GM18507 (cell line): ENCODE results near the gene SUMO3.

Source experiments
- DNase-seq: peaks from one replicate; pipeline ENCODE4 v3.0.0; 2011; ENCODE audit warnings: low read depth; ENCODE audit not compliant: insufficient read length; ENCODE audit errors: extremely low spot score
- FAIRE-seq: peaks from 2 replicates; lab custom pipeline; 2011; peaks lifted over from hg19 to GRCh38; lab: Jason Lieb, UNC

Gene SUMO3

GRCh38 chr21:44765231-44766013 is 52.4 kb downstream of the SUMO3 start:
- DNase-seq (no peak), FAIRE-seq (peak; percentile 15)

DNA sequence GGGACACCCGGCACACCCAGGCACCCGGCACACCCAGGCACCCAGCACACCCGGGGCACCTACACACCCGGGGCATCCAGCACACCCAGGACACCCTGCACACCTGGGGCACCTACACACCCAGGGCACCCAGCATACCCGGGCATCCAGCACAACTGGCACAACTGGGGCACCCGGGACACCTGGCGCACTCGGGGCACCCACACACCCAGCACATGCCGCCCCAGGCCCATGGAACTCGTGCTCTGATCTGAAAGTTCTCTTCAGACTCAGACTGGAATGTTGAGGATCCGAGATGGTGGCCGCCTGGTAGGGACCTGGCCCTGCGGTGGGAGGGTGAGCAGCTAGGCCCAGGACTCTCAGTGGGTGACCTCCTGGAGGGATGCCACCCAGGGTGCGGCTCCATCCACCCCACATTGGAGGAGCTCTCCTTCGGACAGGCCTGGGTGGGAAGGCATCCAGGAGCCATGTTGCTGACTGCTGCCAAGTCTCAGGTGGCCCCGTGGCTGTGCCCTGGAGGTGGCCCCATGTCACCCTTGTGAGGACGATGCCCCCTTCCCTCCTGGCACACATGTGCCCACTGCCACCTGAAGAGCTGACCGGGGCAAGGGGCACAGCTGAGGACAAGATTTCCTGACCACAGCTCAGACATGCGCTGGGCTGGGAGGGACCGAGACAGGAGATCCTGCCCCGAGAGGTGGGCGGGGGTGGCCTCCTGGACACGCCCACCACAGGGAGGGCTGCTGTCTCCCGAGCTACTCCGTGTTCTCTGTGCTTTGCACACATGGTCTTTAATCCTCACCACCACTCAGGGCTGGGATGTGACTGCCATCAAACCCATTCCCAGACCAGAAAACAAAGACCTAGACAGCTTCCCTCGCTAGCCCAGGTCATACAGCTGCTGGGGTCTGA is 53.3 kb downstream of the SUMO3 start:
- DNase-seq: no peak
- FAIRE-seq: no peak

- FAIRE-seq (no peak), DNase-seq (no peak)
Measured at GRCh38 chr21:44763451-44764318, 54.2 kb downstream of the SUMO3 start.

DNA sequence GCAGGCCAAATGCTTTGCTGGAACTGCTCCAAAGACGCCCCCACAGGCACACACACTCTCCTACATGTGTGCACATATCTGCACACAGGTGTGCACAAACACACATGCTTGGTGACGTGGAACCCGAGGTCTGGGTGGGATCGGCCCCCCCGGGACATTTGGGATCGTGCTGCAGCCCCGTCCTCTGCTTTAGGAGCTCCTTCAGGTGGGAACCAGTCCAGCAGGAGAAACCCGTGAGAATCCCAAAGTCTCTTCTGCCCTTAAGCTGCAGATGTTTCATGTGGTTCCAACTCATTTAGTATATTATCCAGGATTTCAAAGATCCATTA is 54.8 kb downstream of the SUMO3 start:
- DNase-seq (no peak), FAIRE-seq (no peak)

DNA sequence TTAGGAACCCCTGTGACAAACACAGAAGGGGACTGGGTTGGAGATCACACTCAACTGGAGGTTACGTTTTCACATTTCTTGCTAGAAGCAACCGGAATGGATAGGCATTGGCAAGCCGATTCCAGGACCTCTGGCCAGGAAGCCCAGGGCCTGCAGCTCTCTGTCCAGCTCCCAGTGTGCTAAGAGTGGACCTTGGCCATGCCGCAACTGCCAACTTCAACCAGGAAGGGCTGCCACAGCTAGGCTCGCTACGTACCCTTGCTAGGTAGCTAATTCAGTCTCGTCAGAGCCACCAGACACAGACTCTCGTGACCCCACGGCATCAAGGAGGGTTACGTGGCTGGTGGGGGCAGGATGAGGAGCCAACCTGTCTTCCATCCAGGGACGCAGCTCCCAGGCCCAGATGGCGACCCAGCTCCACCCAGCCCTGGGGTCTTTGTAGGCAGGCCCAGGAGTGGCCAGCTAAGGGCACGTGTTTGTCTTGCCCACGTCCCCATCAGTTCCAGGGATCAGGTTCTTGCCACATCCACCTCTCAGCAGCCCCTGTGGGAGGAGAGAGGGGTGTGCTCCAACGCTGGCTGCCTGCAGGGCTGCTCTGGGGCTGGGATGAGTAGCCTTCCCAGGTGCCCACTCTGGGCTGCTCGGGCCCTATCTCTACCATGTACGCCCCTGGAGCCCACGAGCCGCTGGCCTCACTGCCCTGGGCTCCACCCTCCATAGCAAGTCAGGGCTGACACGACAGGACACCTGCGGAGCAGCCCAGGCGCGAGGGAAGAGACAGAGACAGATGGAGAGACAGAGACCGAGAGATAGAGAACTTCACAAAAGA is 55.4 kb downstream of the SUMO3 start:
- no peak for FAIRE-seq
- no peak for DNase-seq

DNA sequence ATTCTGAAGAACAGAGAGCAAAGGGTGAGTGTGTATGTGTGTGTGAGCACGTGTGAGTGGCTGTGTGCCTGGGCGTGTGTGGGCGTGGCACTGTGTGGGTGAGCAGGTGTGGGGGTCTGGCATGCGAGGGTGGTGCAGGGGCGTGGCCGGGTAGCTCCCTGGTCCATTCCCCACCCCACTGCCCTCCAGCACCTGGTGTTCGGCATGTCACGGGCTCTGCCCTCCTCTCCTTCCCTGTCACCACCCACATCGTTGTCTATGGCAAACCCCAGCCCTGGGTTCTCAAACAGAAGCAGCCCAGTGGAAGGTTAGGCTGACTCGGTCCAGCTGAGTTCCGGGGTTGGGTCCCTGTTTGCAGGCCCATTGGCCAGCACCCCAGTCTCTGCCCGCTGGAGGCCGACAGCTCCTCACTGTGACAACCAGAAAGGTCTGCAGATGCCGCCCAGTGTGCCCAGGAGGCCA is 56.1 kb downstream of the SUMO3 start:
- DNase-seq (no peak), FAIRE-seq (no peak)

DNA sequence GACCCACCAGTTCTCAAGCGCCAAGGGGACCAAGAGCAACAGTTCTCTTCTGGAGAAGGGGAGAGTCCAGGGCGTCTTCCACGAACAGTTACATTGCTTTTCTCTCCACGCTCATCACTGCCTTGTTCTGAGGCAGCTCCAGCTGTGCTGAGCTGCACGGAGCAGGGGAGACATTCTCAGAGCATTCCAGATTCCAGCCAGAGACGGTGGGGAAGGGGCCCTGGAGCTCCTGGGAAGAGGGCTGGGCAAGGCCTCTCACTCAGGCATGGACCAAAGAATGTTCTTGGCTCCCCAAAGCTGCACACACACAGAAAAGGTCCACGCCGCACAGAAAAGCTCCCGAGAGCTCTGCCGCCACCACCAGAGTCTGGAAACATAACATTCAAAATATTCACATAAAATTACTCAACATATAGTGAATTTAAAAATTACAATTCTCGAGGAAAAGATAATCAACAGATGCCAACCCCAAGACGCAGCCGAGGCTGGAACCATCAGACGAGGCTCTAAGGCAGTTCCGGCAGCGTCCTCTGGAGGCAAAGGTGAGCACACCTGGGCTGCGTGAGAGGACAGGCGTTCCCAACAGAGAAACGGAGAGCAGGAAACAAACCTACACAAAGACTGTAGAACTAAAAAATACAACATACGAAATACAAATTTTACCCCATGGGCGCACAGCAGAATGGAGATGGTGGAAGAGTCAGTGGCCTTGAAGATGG is 56.7 kb downstream of the SUMO3 start:
- FAIRE-seq: no peak
- DNase-seq: no peak

GRCh38 chr21:44760376-44760775 is 57.5 kb downstream of the SUMO3 start:
- FAIRE-seq: no peak
- DNase-seq: no peak

GRCh38 chr21:44759628-44760285 is 58.1 kb downstream of the SUMO3 start:
- DNase-seq: no peak
- no peak for FAIRE-seq

- DNase-seq: no peak
- FAIRE-seq: no peak
Measured at GRCh38 chr21:44758781-44759627, 58.9 kb downstream of the SUMO3 start.

- DNase-seq: no peak
- no peak for FAIRE-seq
Measured at GRCh38 chr21:44758141-44758561, 59.7 kb downstream of the SUMO3 start.

GRCh38 chr21:44757731-44758130 is 60.1 kb downstream of the SUMO3 start:
- FAIRE-seq: no peak
- no peak for DNase-seq

DNA sequence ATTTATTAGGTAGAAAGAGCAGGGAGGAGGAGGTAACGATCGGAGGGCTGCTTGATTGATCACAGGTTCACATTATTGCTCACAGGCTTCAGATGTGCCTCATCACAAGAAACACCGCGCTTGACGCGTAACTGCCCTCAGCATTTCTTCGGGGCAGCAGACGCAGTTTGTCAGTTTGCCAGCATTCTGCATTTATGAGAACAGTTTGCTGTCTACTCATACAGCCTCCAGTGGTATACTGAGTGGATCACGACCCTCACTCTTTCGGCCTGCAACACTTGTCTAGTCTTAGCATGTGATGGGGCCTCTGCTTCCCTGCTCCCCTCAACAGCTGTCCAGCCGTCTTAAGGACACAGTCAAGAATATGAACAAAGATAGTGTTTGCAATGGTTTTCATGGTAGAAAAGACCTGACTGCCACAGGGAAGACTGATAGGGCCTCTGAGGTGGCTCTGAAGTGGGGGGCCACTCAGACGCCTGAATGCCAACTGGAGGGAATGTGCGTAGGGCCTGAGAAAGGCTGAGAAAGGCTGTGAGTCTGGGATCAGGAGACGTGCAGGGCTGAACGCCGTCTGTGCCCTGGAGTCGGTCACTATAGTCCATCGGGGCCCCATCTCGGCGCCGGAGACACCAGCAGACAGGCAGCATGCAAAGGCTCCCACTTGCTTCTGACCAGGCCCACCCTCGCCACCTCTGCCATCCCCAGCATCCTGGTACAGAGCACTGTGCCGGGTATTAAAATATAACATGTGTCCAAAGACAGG is 61.3 kb downstream of the SUMO3 start:
- FAIRE-seq (no peak), DNase-seq (no peak)
